HCT116 (cell line): Measurements from ENCODE around the gene THADA. TPM values are rescaled to one million over a fixed set of nuclear protein-coding genes. Genes with fewer than 3 reads are reported as not detected.

Source experiments
- ATAC-seq: fragments of 200-7000 bp; cut with Tn5 transposase; 2 replicates; pipeline ENCODE4 v1.9.1; 2020; ENCODE audit warnings: mild to moderate bottlenecking, moderate library complexity
- BruUV-seq: library from RNA; stranded (reverse); fragments of 400-500 nt; replicated peaks from 2 replicates; lab custom pipeline; 2021; lab: Mats Ljungman, UMichigan
- CTCF ChIA-PET: fragments of 300-600 bp; sonication (Branson Sonifier 250); formaldehyde crosslinking; loops from one replicate; lab custom pipeline; 2021; ENCODE audit warnings: antibody characterized with exemption; lab: Charles Lee
- POLR2A ChIA-PET: fragments of 300-600, 350-600 bp; sonication (Branson Sonifier 250); formaldehyde crosslinking; loops from one replicate; lab custom pipeline; 2021; ENCODE audit warnings: antibody characterized with exemption; lab: Charles Lee
- RAD21 ChIA-PET, 2 experiments: fragments of 300-600 bp; sonication (Branson Sonifier 250); formaldehyde crosslinking; loops; one replicate each; lab custom pipeline; 2023; ENCODE audit warnings: low total read pairs in 2 of 2; ENCODE audit not compliant: uncharacterized antibody in 2 of 2, unreplicated experiment in 2 of 2, low non-redundant PET in 1 of 2; lab: Charles Lee
- DNase-seq: peaks from one replicate; pipeline ENCODE4 v3.0.0-alpha.2; 2010; ENCODE audit warnings: low read depth, low spot score
- H2AFZ ChIP-seq: fragments of 200-600 bp; shearing (Covaris generic), sonication (generic); 2 replicates; pipeline ENCODE4 v1.6.1; 2017; ENCODE audit warnings: low read depth, mixed run types, mixed read lengths, antibody characterized with exemption, low read length; ENCODE audit not compliant: poor library complexity, severe bottlenecking
- H3K27ac ChIP-seq: 2 replicates; pipeline ENCODE4 v1.5.1; 2012; ENCODE audit warnings: low read depth, low read length
- H3K27me3 ChIP-seq: fragments of 200-600 bp; sonication (generic); 2 replicates; pipeline ENCODE4 v1.6.1; 2016; ENCODE audit warnings: mixed run types, low read length, mixed read lengths; ENCODE audit not compliant: insufficient read depth
- H3K36me3 ChIP-seq, 2 experiments: fragments of 200-500 bp in 1 of 2; fragments of 200-600 bp in 1 of 2; sonication (Bioruptor generic) in 1 of 2; sonication (generic) in 1 of 2; 2 replicates each; pipeline versions ENCODE4 v1.5.1 to v1.6.1; 2014 to 2016; ENCODE audit warnings: low read length in 2 of 2, inconsistent platforms in 1 of 2, mixed read lengths in 1 of 2, mixed run types in 1 of 2; ENCODE audit not compliant: insufficient read depth in 2 of 2, control insufficient read depth in 1 of 2
- H3K4me1 ChIP-seq, 2 experiments: fragments of 200-600 bp in 1 of 2; sonication (generic) in 1 of 2; 2 replicates each; pipeline versions ENCODE4 v1.5.1 to v1.6.1; 2012 to 2017; ENCODE audit warnings: low read length in 2 of 2, inconsistent platforms in 1 of 2, mild to moderate bottlenecking in 1 of 2, mixed read lengths in 1 of 2, mixed run types in 1 of 2, moderate library complexity in 1 of 2; ENCODE audit not compliant: insufficient read depth in 2 of 2, control insufficient read depth in 1 of 2
- H3K4me2 ChIP-seq: fragments of 200-600 bp; sonication (generic); 2 replicates; pipeline ENCODE4 v1.6.1; 2017; ENCODE audit warnings: mixed run types, low read length, mixed read lengths
- H3K4me3 ChIP-seq, 2 experiments: fragments of 200-600 bp in 1 of 2; sonication (generic) in 1 of 2; replicated peaks in 1 of 2; 2 replicates each; pipeline ENCODE4 v1.5.1; 2011 to 2016; ENCODE audit warnings: low read length in 2 of 2, control low read depth in 1 of 2, low read depth in 1 of 2, mild to moderate bottlenecking in 1 of 2, mixed read lengths in 1 of 2, mixed run types in 1 of 2
- H3K79me2 ChIP-seq: fragments of 200-600 bp; sonication (generic); 2 replicates; pipeline ENCODE4 v1.6.1; 2017; ENCODE audit warnings: mild to moderate bottlenecking, mixed run types, low read length, moderate library complexity, mixed read lengths; ENCODE audit not compliant: insufficient read depth
- H3K9ac ChIP-seq: fragments of 200-600 bp; sonication (generic); 2 replicates; pipeline ENCODE4 v1.6.1; 2016; ENCODE audit warnings: low read length, mixed read lengths
- H3K9me2 ChIP-seq: fragments of 200-600 bp; sonication (generic), shearing (Covaris generic); 2 replicates; pipeline ENCODE4 v1.6.1; 2017; ENCODE audit warnings: mixed run types, mild to moderate bottlenecking, moderate library complexity; ENCODE audit not compliant: insufficient read depth
- H3K9me3 ChIP-seq, 2 experiments: fragments of 200-500 bp in 1 of 2; fragments of 200-600 bp in 1 of 2; sonication (Bioruptor generic) in 1 of 2; sonication (generic) in 1 of 2; 2 replicates each; pipeline ENCODE4 v1.6.1; 2014 to 2017; ENCODE audit warnings: low read length in 2 of 2, mixed read lengths in 2 of 2, inconsistent platforms in 1 of 2, low read depth in 1 of 2, mild to moderate bottlenecking in 1 of 2, mixed run types in 1 of 2, moderate library complexity in 1 of 2; ENCODE audit not compliant: control insufficient read depth in 1 of 2, insufficient read depth in 1 of 2
- H4K20me1 ChIP-seq: fragments of 200-600 bp; sonication (generic), shearing (Covaris generic); 2 replicates; pipeline ENCODE4 v1.6.1; 2017; ENCODE audit warnings: mixed run types, mild to moderate bottlenecking, moderate library complexity; ENCODE audit not compliant: insufficient read depth
- CEBPB ChIP-seq: IDR thresholded peaks from 2 replicates; pipeline ENCODE4 v1.6.1; 2012; ENCODE audit warnings: low read depth
- FOSL1 ChIP-seq: IDR thresholded peaks from 2 replicates; pipeline ENCODE4 v1.6.1; 2012; ENCODE audit warnings: low read depth
- POLR2A ChIP-seq: IDR thresholded peaks from 2 replicates; pipeline ENCODE4 v1.7.0; 2011; ENCODE audit warnings: borderline replicate concordance; ENCODE audit not compliant: insufficient read depth, insufficient read length; ENCODE audit errors: extremely low read depth
- SP1 ChIP-seq: IDR thresholded peaks from 2 replicates; pipeline ENCODE4 v1.6.1; 2012; ENCODE audit warnings: low read depth
- SRF ChIP-seq: IDR thresholded peaks from 2 replicates; pipeline ENCODE4 v1.6.1; 2012; ENCODE audit warnings: low read depth
- ZFX ChIP-seq: fragments of 450-650 bp; IDR thresholded peaks from 2 replicates; pipeline ENCODE4 v1.6.1; 2017
- intact Hi-C: fragments of 100-400 bp; cut with micrococcal nuclease; formaldehyde crosslinking; loops from 2 replicates; pipeline ENCODE4 v1.10.0; 2022
- total RNA-seq: library from RNA; stranded (reverse); gene quantifications from one replicate; pipeline ENCODE4 v1.2.1, GENCODE V29; 2021; ENCODE audit not compliant: unreplicated experiment
- TF ChIP-seq, protein P1 (sequence below): IDR thresholded peaks from 2 replicates; pipeline ENCODE4 v1.6.1; 2012
- TF ChIP-seq, protein P2 (sequence below): IDR thresholded peaks from 2 replicates; pipeline ENCODE4 v1.6.1; 2012
- TF ChIP-seq, protein P3 (sequence below), 3 experiments: fragments of 200-600 bp in 1 of 3; sonication (generic) in 1 of 3; IDR thresholded peaks in 2 of 3; conservative IDR thresholded peaks in 1 of 3; 2 replicates each; pipeline ENCODE4 v1.5.1; 2012 to 2017; ENCODE audit warnings: low read depth in 2 of 3, low read length in 2 of 3, antibody characterized with exemption in 1 of 3, borderline replicate concordance in 1 of 3, control low read depth in 1 of 3, mild to moderate bottlenecking in 1 of 3, mixed read lengths in 1 of 3, mixed run types in 1 of 3, moderate library complexity in 1 of 3; ENCODE audit not compliant: insufficient read depth in 1 of 3
- TF ChIP-seq, protein P4 (sequence below): IDR thresholded peaks from 2 replicates; pipeline ENCODE4 v1.6.1; 2012; ENCODE audit warnings: low read depth

Gene THADA
- total RNA-seq, 1 experiment from 2014 or later, result 30.7 TPM

DNA sequence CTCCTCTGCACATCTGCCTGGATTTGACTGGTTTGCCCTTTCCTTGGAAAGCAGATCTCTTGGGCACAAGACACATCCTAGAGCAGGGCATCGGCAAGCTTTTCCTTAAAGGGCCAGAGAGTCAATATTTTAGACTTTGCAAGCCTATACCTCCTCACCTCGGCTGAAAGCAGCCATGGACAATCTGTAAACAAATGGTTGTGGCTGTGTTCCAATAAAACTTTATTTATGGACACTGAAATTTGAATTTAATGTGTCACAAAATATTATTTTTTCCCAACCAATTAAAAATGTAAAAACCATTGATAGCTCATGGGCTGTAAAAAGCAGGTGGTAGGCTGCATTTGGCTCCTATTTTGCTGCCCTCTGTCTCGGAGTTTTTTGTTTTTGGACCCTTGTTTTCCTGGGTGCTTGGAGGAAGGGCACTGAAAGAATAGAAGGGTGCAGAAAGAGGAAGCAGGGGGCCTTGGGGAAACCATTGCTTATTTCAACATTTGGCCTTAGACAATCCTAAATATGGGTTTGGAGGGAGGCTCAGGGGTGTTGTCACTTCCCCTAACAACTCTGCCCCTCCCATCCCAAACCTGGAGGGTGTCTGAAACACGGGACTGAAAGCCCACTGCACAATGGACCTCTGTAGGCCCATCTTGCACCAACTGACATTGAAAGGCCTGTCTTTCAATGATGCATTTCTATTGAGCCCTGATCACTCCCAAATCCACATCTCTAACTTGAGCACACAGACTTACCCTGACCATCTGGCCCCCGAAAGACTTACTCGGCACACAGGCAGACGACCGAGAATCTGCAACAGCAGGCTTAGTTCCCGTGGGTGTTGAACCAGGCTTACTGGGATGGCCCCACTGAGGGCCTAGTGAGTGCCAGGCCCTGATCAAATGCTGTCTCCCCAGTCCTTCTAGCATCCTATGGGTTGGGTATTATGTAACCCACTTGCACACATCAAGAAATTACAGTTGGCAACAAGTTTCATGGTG is 362.3 kb downstream of the THADA start:
- BruUV-seq, result no TSS peak
- H3K79me2 ChIP-seq, result no peaks in the 10 kb centered on the region

More for the DNA sequence above, 362.3 kb downstream of the THADA start:
- POLR2A ChIA-PET, result no interaction called here
- ATAC-seq (no peak), DNase-seq (no peak)
- TF ChIP-seq, protein P1, sequence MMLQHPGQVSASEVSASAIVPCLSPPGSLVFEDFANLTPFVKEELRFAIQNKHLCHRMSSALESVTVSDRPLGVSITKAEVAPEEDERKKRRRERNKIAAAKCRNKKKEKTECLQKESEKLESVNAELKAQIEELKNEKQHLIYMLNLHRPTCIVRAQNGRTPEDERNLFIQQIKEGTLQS, result no peak
- TF ChIP-seq CEBPB, result no peak
- TF ChIP-seq, protein P2, sequence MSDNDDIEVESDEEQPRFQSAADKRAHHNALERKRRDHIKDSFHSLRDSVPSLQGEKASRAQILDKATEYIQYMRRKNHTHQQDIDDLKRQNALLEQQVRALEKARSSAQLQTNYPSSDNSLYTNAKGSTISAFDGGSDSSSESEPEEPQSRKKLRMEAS, result no peak
- TF ChIP-seq SRF, result no peak
- TF ChIP-seq, protein P3, sequence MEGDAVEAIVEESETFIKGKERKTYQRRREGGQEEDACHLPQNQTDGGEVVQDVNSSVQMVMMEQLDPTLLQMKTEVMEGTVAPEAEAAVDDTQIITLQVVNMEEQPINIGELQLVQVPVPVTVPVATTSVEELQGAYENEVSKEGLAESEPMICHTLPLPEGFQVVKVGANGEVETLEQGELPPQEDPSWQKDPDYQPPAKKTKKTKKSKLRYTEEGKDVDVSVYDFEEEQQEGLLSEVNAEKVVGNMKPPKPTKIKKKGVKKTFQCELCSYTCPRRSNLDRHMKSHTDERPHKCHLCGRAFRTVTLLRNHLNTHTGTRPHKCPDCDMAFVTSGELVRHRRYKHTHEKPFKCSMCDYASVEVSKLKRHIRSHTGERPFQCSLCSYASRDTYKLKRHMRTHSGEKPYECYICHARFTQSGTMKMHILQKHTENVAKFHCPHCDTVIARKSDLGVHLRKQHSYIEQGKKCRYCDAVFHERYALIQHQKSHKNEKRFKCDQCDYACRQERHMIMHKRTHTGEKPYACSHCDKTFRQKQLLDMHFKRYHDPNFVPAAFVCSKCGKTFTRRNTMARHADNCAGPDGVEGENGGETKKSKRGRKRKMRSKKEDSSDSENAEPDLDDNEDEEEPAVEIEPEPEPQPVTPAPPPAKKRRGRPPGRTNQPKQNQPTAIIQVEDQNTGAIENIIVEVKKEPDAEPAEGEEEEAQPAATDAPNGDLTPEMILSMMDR (IDR thresholded peaks at IDR 0.05 in 2 of 3, conservative IDR thresholded peaks at IDR 0.05 in 1 of 3; ENCODE audit: borderline replicate concordance in 1 of 3, insufficient read depth in 1 of 3, low read depth in 2 of 3, low read length in 2 of 3), result no peak
- TF ChIP-seq, protein P4, sequence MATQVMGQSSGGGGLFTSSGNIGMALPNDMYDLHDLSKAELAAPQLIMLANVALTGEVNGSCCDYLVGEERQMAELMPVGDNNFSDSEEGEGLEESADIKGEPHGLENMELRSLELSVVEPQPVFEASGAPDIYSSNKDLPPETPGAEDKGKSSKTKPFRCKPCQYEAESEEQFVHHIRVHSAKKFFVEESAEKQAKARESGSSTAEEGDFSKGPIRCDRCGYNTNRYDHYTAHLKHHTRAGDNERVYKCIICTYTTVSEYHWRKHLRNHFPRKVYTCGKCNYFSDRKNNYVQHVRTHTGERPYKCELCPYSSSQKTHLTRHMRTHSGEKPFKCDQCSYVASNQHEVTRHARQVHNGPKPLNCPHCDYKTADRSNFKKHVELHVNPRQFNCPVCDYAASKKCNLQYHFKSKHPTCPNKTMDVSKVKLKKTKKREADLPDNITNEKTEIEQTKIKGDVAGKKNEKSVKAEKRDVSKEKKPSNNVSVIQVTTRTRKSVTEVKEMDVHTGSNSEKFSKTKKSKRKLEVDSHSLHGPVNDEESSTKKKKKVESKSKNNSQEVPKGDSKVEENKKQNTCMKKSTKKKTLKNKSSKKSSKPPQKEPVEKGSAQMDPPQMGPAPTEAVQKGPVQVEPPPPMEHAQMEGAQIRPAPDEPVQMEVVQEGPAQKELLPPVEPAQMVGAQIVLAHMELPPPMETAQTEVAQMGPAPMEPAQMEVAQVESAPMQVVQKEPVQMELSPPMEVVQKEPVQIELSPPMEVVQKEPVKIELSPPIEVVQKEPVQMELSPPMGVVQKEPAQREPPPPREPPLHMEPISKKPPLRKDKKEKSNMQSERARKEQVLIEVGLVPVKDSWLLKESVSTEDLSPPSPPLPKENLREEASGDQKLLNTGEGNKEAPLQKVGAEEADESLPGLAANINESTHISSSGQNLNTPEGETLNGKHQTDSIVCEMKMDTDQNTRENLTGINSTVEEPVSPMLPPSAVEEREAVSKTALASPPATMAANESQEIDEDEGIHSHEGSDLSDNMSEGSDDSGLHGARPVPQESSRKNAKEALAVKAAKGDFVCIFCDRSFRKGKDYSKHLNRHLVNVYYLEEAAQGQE, result no peak
- TF ChIP-seq ZFX, result no peak
- no peak for TF ChIP-seq SP1
- no peak for TF ChIP-seq FOSL1
- TF ChIP-seq POLR2A, result no peak
- Histone ChIP-seq H3K27ac (no peak overlapping the region), H3K4me2 (no peak overlapping the region), H3K9ac (no peak overlapping the region), H3K4me3 (no peak overlapping the region), H3K4me1 (peaks cover 0 to 17% of the 10 kb centered on the region in 2 experiments; a peak in 2 of 4 replicates), H3K27me3 (no peaks in the 10 kb centered on the region), H3K9me2 (no peaks in the 10 kb centered on the region), H2AFZ (no peak overlapping the region), H3K36me3 (peaks cover 0 to 9% of the 10 kb centered on the region in 2 experiments; a peak in 1 of 4 replicates), H4K20me1 (no peaks in the 10 kb centered on the region), H3K9me3 (no peaks in the 10 kb centered on the region)
- RAD21 ChIA-PET, result no interaction called here
- intact Hi-C loops, result no loop called here
- CTCF ChIA-PET, result no interaction called here
